ENCODE data around the gene UBAC2. TPM values are rescaled to one million over a fixed set of nuclear protein-coding genes. Genes with fewer than 3 reads are reported as not detected.
A peak's percentile ranks its signal among the peaks of the same experiment; 100 is the strongest.

The UBAC2 gene
- total RNA-seq, 1 experiment from 2014 or later: 103 TPM

DNA sequence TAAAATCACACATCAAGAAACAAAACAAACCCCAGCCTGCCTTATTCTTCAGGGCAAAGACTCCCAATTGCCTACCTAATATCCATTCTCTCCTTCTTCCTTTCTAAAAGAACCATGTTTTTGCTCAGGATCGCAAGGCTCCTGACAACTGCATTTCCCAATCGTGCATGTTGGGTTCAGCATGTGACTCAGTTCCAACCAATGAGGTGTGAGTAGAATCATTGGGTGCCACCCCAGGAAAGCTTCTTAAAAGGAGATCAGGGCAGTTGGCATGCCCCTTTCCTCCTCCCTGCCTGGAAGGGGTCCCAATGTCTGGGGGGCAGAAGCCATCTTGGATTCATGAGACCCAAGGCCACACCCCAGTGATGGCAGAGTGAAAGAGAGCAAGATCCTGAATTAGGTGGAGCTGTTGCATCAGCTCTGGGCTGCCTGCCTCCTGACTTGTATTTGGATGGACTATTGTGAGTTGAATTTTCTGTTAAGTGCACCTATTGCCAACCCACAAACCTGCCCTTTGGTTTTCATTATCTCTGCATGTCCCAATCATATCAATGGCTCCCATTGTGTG lies 26.0 kb upstream of the UBAC2 start:
- H3K36me3 Mint-ChIP-seq (ENCODE audit: insufficient read depth, unreplicated experiment): no peaks in the 10 kb centered on the region
- intact Hi-C loops (cut with micrococcal nuclease; ENCODE audit: unreplicated experiment): no loop called here
- H3K27ac Mint-ChIP-seq (ENCODE audit: unreplicated experiment): no peak overlapping the region
- no peak overlapping the region for H3K4me3 ChIP-seq (ENCODE audit: low read depth, low read length)
- BruUV-seq (replicated peaks): no TSS peak
- peaks cover 7% of the 10 kb centered on the region for H3K4me1 Mint-ChIP-seq (ENCODE audit: low read depth, unreplicated experiment)
- H3K27me3 ChIP-seq (replicated peaks; ENCODE audit: control insufficient read depth, insufficient read depth, low read length): no peaks in the 10 kb centered on the region
- no peaks in the 10 kb centered on the region for H3K27me3 Mint-ChIP-seq (ENCODE audit: insufficient read depth, unreplicated experiment)
- CTCF ChIA-PET: interaction anchor here (2.0 kb wide), 1 partner anchor 92 kb away, joined by 4 read pairs; no protein-coding TSS in a partner anchor
- DNase-seq: no peak
- H3K9me3 ChIP-seq: no peaks in the 10 kb centered on the region
- H3K4me3 Mint-ChIP-seq (ENCODE audit: unreplicated experiment): no peak overlapping the region
- peaks cover 5% of the 10 kb centered on the region; the same call in 1 of the 2 replicates for H3K4me1 ChIP-seq
- H3K9me3 Mint-ChIP-seq (ENCODE audit: unreplicated experiment): no peaks in the 10 kb centered on the region
- TF ChIP-seq, protein P1, sequence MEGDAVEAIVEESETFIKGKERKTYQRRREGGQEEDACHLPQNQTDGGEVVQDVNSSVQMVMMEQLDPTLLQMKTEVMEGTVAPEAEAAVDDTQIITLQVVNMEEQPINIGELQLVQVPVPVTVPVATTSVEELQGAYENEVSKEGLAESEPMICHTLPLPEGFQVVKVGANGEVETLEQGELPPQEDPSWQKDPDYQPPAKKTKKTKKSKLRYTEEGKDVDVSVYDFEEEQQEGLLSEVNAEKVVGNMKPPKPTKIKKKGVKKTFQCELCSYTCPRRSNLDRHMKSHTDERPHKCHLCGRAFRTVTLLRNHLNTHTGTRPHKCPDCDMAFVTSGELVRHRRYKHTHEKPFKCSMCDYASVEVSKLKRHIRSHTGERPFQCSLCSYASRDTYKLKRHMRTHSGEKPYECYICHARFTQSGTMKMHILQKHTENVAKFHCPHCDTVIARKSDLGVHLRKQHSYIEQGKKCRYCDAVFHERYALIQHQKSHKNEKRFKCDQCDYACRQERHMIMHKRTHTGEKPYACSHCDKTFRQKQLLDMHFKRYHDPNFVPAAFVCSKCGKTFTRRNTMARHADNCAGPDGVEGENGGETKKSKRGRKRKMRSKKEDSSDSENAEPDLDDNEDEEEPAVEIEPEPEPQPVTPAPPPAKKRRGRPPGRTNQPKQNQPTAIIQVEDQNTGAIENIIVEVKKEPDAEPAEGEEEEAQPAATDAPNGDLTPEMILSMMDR (IDR thresholded peaks at IDR 0.05; ENCODE audit: insufficient read depth in 1 of 2, low read depth in 1 of 2, low read length in 1 of 2, severe bottlenecking in 1 of 2, unreplicated experiment in 1 of 2): no peak
- POLR2A ChIA-PET: no interaction called here
- no peaks in the 10 kb centered on the region for H3K36me3 ChIP-seq (ENCODE audit: control insufficient read depth, insufficient read depth, low read length)

DNA sequence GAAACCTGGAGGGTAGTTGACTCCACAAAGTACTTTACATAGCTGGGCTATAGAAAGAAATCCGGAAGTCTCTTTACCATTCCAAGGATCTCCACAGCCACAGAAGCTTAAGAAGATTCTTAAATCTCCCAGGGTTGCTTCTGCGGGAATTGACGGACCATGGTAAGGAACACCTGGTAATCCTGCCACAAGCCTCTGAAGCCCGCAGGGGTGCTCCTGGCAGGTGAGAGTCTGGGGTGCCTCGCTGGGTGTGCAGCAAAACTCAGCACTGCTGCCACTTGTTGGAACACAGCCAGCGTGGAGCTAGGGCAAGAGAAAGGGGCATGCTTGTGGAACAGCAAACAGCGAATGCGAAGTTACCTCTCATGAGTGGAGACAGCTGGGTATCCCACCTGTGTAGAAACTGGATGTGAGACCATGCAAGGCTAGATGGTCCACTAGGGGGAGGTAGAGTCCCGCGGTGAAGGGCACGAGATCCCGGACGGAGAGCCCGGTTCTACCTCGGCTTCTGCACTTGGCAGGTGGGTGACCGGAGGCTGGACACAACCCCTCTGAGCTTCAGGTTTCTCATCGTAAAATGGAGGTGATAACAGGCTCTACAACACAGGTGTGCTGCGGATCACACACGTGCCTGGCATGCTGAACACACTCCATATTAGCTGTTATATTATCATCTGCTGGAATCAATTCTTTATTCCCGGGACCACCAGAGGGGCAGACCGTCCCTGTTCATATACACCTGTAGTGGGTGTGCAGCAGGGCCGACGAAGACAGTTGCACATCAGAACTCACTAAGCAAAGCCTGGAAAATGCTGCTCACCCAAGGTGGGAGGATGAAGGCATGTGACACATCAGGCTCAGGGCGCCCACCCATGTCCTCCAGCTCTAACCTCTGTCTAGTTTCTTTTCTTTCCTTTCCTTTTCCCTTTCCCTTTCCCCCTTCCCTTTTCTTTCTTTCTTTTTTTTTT lies 24.1 kb upstream of the UBAC2 start:
- intact Hi-C loops (cut with micrococcal nuclease; ENCODE audit: unreplicated experiment): loop anchor here (1.0 kb wide), 2 partner anchors 90 to 261 kb away; no protein-coding TSS in a partner anchor
- ChIA-PET CTCF (interaction anchor here (0.6 to 1.8 kb wide), 15 partner anchors 10 to 261 kb away, joined by 3 to 23 read pairs (median 4); partner anchors contain the start of gene UBAC2), POLR2A (interaction anchor here (0.6 to 1.0 kb wide), 3 partner anchors 24 to 235 kb away, joined by 3 to 5 read pairs (median 5); partner anchors contain the start of gene UBAC2)
- no peak overlapping the region for H3K4me3 Mint-ChIP-seq (ENCODE audit: unreplicated experiment)
- no peaks in the 10 kb centered on the region for H3K27me3 ChIP-seq (replicated peaks; ENCODE audit: control insufficient read depth, insufficient read depth, low read length)
- H3K9me3 ChIP-seq: no peaks in the 10 kb centered on the region
- no peaks in the 10 kb centered on the region for H3K27me3 Mint-ChIP-seq (ENCODE audit: insufficient read depth, unreplicated experiment)
- H3K36me3 ChIP-seq (ENCODE audit: control insufficient read depth, insufficient read depth, low read length): no peaks in the 10 kb centered on the region
- no peaks in the 10 kb centered on the region for H3K9me3 Mint-ChIP-seq (ENCODE audit: unreplicated experiment)
- peaks cover 5% of the 10 kb centered on the region; the same call in 1 of the 2 replicates for H3K4me1 ChIP-seq
- H3K36me3 Mint-ChIP-seq (ENCODE audit: insufficient read depth, unreplicated experiment): no peaks in the 10 kb centered on the region
- H3K27ac Mint-ChIP-seq (ENCODE audit: unreplicated experiment): no peak overlapping the region
- TF ChIP-seq, protein P1 (IDR thresholded peaks at IDR 0.05; ENCODE audit: insufficient read depth in 1 of 2, low read depth in 1 of 2, low read length in 1 of 2, severe bottlenecking in 1 of 2, unreplicated experiment in 1 of 2): peak; percentile 96
- no peak overlapping the region for H3K4me3 ChIP-seq (ENCODE audit: low read depth, low read length)
- no peaks in the 10 kb centered on the region for H3K4me1 Mint-ChIP-seq (ENCODE audit: low read depth, unreplicated experiment)
- no TSS peak for BruUV-seq (replicated peaks)
- DNase-seq: peak; percentile 83 to 90

DNA sequence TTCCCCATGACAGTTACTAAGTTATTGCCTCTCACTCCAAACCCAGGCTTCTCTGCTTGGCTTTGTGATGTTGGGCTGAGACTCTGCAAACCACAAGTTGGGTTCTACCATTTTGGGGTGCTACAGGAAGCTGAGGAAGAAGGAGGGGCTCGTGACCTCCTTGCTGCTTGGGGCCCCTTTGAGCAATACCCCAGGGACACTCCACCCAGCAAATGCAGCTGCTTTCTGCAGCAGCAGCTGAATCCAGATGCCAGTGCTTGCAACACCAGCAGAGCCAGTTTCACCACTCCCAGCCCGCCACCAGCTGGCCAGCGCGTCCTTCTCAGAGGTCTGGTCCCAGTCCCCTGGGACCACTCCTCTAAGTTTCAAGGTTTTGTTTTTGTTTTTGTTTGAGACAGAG lies 22.0 kb upstream of the UBAC2 start:
- ChIA-PET POLR2A (no interaction called here), CTCF (no interaction called here)
- Histone ChIP-seq H3K9me3 (no peaks in the 10 kb centered on the region), H3K4me3 (ENCODE audit: low read depth, low read length) (no peak overlapping the region), H3K36me3 (ENCODE audit: control insufficient read depth, insufficient read depth, low read length) (no peaks in the 10 kb centered on the region), H3K4me1 (peaks cover 5% of the 10 kb centered on the region; the same call in 1 of the 2 replicates), H3K27me3 (replicated peaks; ENCODE audit: control insufficient read depth, insufficient read depth, low read length) (no peaks in the 10 kb centered on the region)
- H3K4me1 Mint-ChIP-seq (ENCODE audit: low read depth, unreplicated experiment): no peaks in the 10 kb centered on the region
- no peaks in the 10 kb centered on the region for H3K27me3 Mint-ChIP-seq (ENCODE audit: insufficient read depth, unreplicated experiment)
- no peak overlapping the region for H3K27ac Mint-ChIP-seq (ENCODE audit: unreplicated experiment)
- no peaks in the 10 kb centered on the region for H3K9me3 Mint-ChIP-seq (ENCODE audit: unreplicated experiment)
- TF ChIP-seq, protein P1 (IDR thresholded peaks at IDR 0.05; ENCODE audit: insufficient read depth in 1 of 2, low read depth in 1 of 2, low read length in 1 of 2, severe bottlenecking in 1 of 2, unreplicated experiment in 1 of 2): no peak
- BruUV-seq (replicated peaks): no TSS peak
- H3K36me3 Mint-ChIP-seq (ENCODE audit: insufficient read depth, unreplicated experiment): no peaks in the 10 kb centered on the region
- no peak for DNase-seq
- intact Hi-C loops (cut with micrococcal nuclease; ENCODE audit: unreplicated experiment): no loop called here
- H3K4me3 Mint-ChIP-seq (ENCODE audit: unreplicated experiment): no peak overlapping the region
